Panc1 (cell line): ENCODE results near the gene AP1B1.
"Not testable (repeated sequence)": the region's sequence is repeated elsewhere in the genome, so short reads cannot be mapped to it uniquely, and the experiment has no call there.

ENCODE experiments used
- POLR2AphosphoS5 ChIP-seq: IDR thresholded peaks from 2 replicates; pipeline ENCODE4 v1.6.1; 2012; ENCODE audit warnings: mild to moderate bottlenecking, low read depth, low read length, moderate library complexity
- SIN3A ChIP-seq: IDR thresholded peaks from 2 replicates; pipeline ENCODE4 v1.6.1; 2012; ENCODE audit warnings: low read depth, mild to moderate bottlenecking, low read length, moderate library complexity, borderline replicate concordance; ENCODE audit not compliant: insufficient read depth
- TF ChIP-seq, protein P1 (sequence below): fragments of 450-650 bp; IDR thresholded peaks from 2 replicates; pipeline ENCODE4 v1.5.1; 2017; ENCODE audit warnings: mild to moderate bottlenecking

DNA sequence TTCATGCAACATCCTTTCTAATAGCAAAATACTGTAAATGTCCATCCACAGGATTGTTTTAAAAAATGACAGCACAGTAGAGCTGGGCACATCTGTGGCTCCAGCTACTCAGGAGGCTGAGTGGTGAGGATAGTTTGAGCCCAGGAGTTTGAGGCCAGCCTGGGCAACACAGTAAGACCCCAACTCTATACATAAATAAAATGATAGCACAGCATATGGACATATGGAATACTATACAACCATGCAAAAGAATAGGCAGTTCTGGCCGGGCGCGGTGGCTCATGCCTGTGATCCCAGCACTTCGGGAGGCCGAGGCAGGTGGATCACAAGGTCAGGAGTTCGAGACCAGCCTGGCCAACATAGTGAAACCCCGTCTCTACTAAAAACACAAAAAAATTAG lies 13.6 kb downstream of the AP1B1 start:
- TF ChIP-seq, protein P1, sequence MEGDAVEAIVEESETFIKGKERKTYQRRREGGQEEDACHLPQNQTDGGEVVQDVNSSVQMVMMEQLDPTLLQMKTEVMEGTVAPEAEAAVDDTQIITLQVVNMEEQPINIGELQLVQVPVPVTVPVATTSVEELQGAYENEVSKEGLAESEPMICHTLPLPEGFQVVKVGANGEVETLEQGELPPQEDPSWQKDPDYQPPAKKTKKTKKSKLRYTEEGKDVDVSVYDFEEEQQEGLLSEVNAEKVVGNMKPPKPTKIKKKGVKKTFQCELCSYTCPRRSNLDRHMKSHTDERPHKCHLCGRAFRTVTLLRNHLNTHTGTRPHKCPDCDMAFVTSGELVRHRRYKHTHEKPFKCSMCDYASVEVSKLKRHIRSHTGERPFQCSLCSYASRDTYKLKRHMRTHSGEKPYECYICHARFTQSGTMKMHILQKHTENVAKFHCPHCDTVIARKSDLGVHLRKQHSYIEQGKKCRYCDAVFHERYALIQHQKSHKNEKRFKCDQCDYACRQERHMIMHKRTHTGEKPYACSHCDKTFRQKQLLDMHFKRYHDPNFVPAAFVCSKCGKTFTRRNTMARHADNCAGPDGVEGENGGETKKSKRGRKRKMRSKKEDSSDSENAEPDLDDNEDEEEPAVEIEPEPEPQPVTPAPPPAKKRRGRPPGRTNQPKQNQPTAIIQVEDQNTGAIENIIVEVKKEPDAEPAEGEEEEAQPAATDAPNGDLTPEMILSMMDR: not testable (repeated sequence)
- not testable (repeated sequence) for TF ChIP-seq POLR2AphosphoS5, SIN3A
